Measurements from ENCODE around the gene ZMYND19. TPM values are rescaled to one million over a fixed set of nuclear protein-coding genes. Genes with fewer than 3 reads are reported as not detected.

The ZMYND19 gene
- total and polyA plus RNA-seq, 2 of the 8 experiments (the other 6 are each of a cell fraction or from before 2014, with no cell fraction given) = 42.4 to 58.7 TPM

- Histone ChIP-seq H3K4me1 (replicated peaks in 1 of 4; ENCODE audit: control insufficient read depth in 3 of 4, insufficient read depth in 4 of 4, low read length in 3 of 4) (peaks cover 0 to 11% (median 3%) of the 10 kb centered on the region in 4 experiments; a peak in 5 of 7 replicates), H2AK5ac (ENCODE audit: low read depth, low read length) (no peak overlapping the region), H3K4me3 (ENCODE audit: extremely low read depth in 1 of 4, insufficient read depth in 2 of 4, low read depth in 3 of 4, low read length in 4 of 4) (no peak overlapping the region), H3K56ac (replicated peaks; ENCODE audit: insufficient read length, low read depth, low read length) (no peak overlapping the region), H3K23me2 (ENCODE audit: low read depth, low read length) (peaks cover 10% of the 10 kb centered on the region; the same call in 1 of the 2 replicates), H4K8ac (ENCODE audit: extremely low read depth, insufficient read depth, low read length) (no peak overlapping the region), H4K91ac (replicated peaks; ENCODE audit: insufficient read length, low read length) (no peak overlapping the region), H3K9ac (replicated peaks in 1 of 4; ENCODE audit: extremely low read depth in 1 of 4, low read depth in 3 of 4, low read length in 3 of 4) (no peak overlapping the region), H2AFZ (ENCODE audit: low read length) (no peak overlapping the region), H3K27ac (ENCODE audit: low read depth, low read length) (no peak overlapping the region), H3K18ac (ENCODE audit: extremely low read depth, low read length) (no peak overlapping the region), H2BK15ac (ENCODE audit: low read length) (no peak overlapping the region), H2BK12ac (ENCODE audit: low read depth, low read length) (no peak overlapping the region), H3K4ac (replicated peaks; ENCODE audit: insufficient read length, low read depth, low read length) (no peak overlapping the region), H2BK5ac (ENCODE audit: low read depth, low read length) (no peak overlapping the region), H3K27me3 (replicated peaks in 1 of 4; ENCODE audit: control insufficient read depth in 3 of 4, extremely low read depth in 1 of 4, insufficient read depth in 3 of 4, low read length in 3 of 4) (no peaks in the 10 kb centered on the region), H3K79me2 (ENCODE audit: control insufficient read depth in 1 of 2, insufficient read depth in 2 of 2, low read length in 2 of 2) (peaks cover 12 to 47% of the 10 kb centered on the region in 2 experiments), H3K79me1 (ENCODE audit: low read depth, low read length) (peaks cover 19% of the 10 kb centered on the region), H3K36me3 (ENCODE audit: control insufficient read depth in 2 of 4, insufficient read depth in 4 of 4, low read length in 3 of 4) (peaks cover 23 to 45% (median 36%) of the 10 kb centered on the region in 4 experiments), H3K9me3 (ENCODE audit: insufficient read depth in 2 of 2, low read depth in 1 of 2, low read length in 1 of 2) (no peaks in the 10 kb centered on the region), H4K20me1 (replicated peaks in 1 of 2; ENCODE audit: control insufficient read depth in 1 of 2, insufficient read depth in 2 of 2, low read length in 2 of 2) (peaks cover 7 to 20% of the 10 kb centered on the region in 2 experiments), H3K23ac (ENCODE audit: insufficient read length) (no peak overlapping the region), H2BK120ac (replicated peaks; ENCODE audit: low read depth, low read length) (no peak overlapping the region), H3K14ac (ENCODE audit: insufficient read length) (no peak overlapping the region), H3K4me2 (ENCODE audit: insufficient read depth in 1 of 2, low read depth in 2 of 2, low read length in 2 of 2) (no peak overlapping the region), H2BK20ac (ENCODE audit: low read length) (no peak overlapping the region), H4K5ac (ENCODE audit: insufficient read length, low read depth, low read length) (no peak overlapping the region)
- DNase-seq (ENCODE audit: low read depth in 1 of 2, low spot score in 2 of 2) (no peak), FAIRE-seq (no peak)
- 95% methylated on average over 10 of the region's 10 CpGs; no CpG with 5 or more reads in 1 of the 2 experiments for WGBS, 2 experiments (ENCODE audit: extremely low coverage in 1 of 2, insufficient coverage in 1 of 2, insufficient read length in 1 of 2, insufficient replicate concordance in 2 of 2, low coverage in 1 of 2, low lambda C conversion rate in 2 of 2, missing lambda C conversion rate in 1 of 2)
- CTCF ChIA-PET (ENCODE audit: partially characterized antibody) = interaction anchor here (0.7 to 3.2 kb wide), 4 partner anchors 8 to 757 kb away, joined by 3 to 21 read pairs (median 4); no protein-coding TSS in a partner anchor
- POLR2A ChIA-PET (ENCODE audit: partially characterized antibody) = interaction anchor here (1.2 to 3.7 kb wide), 4 partner anchors 9 to 175 kb away, joined by 3 to 14 read pairs (median 12); no protein-coding TSS in a partner anchor
- TF ChIP-seq BACH1 (IDR thresholded peaks at IDR 0.05; ENCODE audit: low read length) = no peak
- no peak for TF ChIP-seq SP4 (IDR thresholded peaks at IDR 0.05; ENCODE audit: low read length)
- no peak for TF ChIP-seq CEBPB (IDR thresholded peaks at IDR 0.05; ENCODE audit: low read depth, low read length)
- no peak for TF ChIP-seq USF2 (IDR thresholded peaks at IDR 0.05; ENCODE audit: low read length)
- no peak for TF ChIP-seq KDM5A (IDR thresholded peaks at IDR 0.05; ENCODE audit: low read length)
- no peak for TF ChIP-seq JUN (IDR thresholded peaks at IDR 0.05; ENCODE audit: low read depth, low read length)
- no peak for TF ChIP-seq SP2 (IDR thresholded peaks at IDR 0.05; ENCODE audit: low read length)
- TF ChIP-seq TAF1 (IDR thresholded peaks at IDR 0.05; ENCODE audit: low read depth, low read length) = no peak
- no peak for TF ChIP-seq FOSL1 (IDR thresholded peaks at IDR 0.05; ENCODE audit: insufficient read depth, low read depth, low read length)
- TF ChIP-seq POLR2AphosphoS5 (IDR thresholded peaks at IDR 0.05; ENCODE audit: low read depth, low read length) = no peak
- TF ChIP-seq GABPA (IDR thresholded peaks at IDR 0.05; ENCODE audit: borderline replicate concordance, insufficient read depth, low read length) = no peak
- TF ChIP-seq SRF (IDR thresholded peaks at IDR 0.05; ENCODE audit: low read depth, low read length) = no peak
These were observed 16.1 kb downstream of the ZMYND19 start for GRCh38 chr9:137574192-137574591.

Data from H1 (cell line).